MV-4-11 (cell line): Measurements from ENCODE around the gene RUNX3.
"Not testable (repeated sequence)": the region's sequence is repeated elsewhere in the genome, so short reads cannot be mapped to it uniquely, and the experiment has no call there.

ENCODE experiments used
- DNase-seq: peaks from one replicate; lab custom pipeline; 2025; lab: John Stamatoyannopoulos, UW

The RUNX3 gene

DNA sequence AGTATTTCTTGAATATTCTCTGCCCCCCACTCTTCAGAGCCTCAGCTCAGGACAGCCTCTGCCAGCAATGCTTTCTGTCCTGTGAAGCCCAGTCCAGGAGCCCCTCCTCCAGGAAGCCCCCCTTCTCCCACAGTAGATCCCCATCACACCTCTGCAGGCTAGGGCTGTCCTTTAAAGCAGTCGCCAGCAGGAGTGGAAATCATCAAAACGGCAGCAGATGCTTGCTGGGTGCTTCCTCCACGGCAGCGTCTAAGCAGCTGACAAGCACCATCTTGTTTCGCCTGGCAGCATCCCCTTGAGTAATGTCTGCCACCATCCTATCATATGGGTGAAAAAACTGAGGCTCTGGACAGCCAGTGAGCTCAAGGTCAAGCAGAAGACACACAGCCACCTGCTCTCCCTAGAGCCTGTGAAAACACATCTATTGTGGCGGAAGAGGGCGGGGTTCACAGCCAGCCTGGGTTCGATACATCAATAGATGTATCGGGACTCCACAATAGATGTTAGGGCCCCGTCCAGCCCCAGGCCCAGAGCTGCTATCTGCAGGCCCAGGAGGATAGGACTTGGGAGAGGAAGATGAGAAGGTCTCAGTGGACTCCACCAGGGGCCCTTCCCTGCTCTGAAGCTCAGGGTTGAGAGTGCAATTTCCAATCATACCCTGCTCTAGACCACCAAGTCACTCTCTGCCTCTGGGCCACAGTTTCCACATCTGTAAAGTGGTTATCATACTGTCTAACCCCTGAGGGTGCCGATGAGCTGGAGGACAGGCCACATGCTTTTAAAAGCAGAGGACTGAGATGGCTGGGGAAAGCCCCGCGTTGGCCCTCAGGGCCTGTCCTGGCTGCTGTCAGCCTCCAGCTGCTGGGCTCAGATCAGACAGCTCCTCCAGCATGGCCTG is 17.5 kb downstream of the RUNX3 start:
- DNase-seq: no peak

DNA sequence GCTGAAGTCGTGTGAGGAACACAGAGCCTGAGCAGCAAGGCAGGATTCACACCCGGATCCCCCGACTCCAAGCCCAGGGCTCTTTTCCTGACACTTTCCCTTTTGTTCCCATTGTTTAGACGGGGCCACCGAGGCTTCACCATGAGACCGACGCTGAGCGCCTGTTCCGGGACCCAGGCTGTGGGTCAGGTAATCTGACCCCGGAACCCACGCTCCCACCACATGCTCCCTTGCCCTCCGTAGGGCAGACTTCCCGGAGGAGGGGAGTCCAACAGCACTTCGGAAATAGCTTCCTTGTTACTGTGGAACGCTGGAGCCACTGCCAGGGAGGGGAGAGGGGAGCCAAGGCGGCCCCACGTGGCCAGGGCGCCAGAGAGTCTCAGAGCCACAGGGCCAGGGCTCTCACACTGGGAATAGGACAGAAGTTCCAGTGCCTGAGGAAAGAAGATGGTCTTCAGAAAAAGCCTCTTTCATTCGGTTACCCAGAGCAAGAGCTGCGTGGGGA is 18.4 kb downstream of the RUNX3 start:
- DNase-seq: no peak

DNA sequence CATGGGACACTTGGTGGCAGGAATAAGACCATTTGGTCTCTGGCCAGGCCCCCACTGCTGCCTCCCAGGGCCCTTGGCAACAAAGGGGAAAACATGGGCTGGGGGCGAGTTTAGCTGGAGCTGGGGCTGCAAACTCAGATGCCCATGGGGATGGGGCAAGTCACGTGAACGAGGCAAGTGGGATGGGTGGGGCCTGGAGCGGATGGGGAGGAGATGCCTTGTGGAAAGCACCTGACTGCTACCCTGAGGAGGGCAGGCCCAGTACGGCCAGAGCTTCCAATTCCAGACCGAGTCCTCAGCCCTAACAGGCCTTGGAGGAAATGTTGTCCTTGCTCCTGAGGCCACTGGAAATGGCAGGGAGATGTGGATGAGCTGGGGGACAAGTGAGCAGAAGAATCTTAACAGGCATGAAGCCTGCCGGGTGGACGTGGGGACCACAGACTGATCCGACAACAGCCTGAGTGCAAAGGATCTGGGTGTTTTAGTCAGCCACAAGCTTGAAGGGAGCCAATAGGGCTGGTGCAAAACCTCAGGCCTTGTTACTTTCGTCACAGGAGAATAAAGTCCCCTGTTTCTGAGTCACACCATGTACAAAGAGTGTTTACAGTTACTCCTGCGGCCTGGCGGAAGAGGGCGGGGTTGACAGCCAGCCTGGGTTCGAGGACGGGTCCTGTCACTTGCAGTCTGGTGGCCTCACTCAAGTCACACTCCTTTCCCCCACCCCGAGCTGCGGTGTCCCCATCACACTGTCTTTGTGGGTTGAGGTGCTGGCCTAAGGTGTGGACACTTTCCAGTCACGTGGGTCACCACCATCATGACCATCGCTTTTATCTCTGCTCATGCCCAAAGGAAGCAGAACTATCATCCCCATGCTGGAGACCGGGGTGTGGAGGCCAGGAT is 19.1 kb downstream of the RUNX3 start:
- peak; percentile 95 for DNase-seq

DNA sequence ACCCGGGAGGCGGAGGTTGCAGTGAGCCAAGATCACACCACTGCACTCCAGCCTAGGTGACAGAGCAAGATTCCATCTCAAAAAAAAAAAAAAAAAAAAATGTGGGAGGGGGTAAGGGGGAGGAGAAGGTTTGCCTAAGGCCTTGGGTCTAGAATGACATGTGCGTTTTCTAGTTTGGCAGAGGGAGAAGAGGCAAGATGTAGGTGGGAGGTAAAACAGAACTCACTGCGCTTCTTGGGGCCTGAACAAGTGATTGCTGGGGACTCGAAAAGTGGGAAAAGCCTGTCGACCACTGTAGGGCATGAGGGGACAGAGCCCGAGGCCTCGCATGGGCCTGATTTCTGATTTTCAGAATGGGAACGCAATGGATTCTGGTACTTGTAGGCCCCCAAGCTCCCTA is 19.9 kb downstream of the RUNX3 start:
- DNase-seq: no peak

DNA sequence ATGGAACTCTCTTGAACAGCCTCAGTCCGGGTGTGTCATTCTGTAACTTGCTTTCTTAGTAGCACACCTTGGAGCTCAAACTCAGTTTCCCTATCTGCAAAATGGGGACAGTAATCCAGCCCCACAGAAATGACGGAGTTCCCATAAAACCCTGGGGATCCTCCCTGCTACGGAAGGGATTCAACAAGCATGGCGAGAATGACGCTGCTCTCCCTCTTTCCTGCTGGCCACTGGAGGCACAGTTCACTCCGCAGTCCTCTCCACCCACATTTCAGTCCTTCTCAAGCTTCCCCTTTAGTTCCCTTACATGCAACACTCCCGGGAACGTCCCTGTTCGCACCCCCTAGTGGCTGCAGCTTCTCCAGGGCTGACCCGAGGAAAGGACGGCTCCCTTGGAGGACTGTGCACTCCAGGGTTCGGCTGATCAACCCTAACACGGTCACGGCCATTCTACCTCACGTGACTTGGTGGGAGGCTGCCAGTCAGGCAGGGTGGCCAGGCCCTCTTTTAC is 20.6 kb downstream of the RUNX3 start:
- DNase-seq: no peak

DNA sequence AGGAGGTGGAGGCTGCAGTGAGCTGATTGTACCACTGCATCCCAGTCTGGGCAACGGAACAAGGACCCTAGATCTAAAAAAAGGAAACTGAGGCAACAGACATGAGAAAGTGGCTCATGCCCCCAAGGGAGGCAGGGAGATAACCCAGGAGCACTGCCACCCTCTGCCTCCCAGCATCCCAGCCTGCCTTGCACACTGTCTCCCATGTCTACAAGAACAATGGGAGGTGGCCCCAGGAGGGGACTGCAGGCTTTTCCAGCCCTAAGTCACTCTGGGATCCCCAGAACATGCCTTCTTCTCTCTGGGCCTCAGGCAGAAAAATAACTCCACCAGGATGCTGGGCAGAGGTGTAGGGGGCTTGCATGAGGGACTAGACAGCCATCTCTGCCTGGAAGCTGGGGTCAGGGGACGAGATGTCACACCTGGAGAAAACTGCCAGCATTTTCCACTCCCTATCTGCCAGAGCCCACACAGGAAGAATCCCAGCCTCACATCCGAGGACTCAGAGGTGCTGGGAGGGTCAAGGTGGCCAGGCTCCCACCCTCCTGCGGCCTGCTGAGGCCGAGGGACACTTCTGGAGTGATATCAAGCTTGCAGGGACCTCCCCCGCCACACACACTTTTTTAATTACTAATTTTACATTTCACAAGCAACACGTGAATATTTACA is 21.4 kb downstream of the RUNX3 start:
- no peak for DNase-seq

DNA sequence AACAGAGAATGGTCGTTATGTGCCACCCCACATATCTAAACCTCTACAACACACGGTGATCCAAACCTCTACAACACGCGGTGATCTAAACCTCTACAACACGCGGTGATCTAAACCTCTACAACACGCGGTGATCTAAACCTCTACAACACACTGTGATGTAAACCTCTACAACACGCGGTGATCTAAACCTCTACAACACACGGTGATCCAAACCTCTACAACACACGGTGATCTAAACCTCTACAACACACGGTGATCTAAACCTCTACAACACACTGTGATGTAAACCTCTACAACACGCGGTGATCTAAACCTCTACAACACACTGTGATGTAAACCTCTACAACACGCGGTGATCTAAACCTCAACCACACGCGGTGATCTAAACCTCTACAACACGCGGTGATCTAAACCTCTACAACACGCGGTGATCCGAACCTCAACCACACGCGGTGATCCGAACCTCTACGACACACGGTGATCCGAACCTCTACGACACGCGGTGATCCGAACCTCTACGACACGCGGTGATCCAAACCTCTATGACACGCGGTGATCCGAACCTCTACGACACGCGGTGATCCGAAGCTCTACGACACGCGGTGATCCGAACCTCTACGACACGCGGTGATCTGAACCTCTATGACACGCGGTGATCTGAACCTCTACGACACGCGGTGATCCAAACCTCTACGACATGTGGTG is 22.3 kb downstream of the RUNX3 start:
- DNase-seq: not testable (repeated sequence)

DNA sequence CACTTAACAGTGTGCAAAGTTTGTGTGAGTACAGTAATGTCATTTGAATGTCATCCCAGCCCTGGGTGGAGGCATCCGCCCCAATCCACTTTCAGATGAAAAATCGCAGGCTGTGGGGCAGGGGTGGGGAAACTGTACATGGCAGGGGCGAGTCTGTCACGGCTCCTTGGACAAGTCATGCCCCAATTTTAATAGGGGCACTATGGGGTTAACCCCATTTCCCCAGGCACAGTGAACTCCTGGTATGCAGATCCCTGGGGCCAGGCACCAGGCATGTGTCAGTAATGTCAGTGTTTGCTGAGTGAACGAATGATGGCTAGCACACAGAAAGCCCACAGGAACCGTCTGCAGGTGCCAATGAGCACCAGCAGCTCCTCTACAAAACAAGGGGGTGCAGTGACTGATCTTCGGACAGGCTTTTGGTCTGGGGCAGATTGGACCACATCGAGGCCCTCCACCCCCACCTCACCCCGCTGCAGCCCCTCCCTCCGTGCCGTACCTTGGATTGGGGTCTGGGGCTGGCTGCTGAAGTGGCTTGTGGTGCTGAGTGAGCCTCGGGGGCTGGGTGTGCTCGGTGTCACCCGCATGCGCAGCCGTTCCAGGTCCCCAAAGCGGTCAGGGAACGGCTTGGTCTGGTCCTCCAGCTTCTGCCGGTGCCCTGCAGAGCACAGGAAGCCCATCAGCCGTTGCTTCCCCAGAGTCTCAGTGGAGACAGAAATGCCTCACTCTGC is 23.2 kb downstream of the RUNX3 start:
- no peak for DNase-seq

DNA sequence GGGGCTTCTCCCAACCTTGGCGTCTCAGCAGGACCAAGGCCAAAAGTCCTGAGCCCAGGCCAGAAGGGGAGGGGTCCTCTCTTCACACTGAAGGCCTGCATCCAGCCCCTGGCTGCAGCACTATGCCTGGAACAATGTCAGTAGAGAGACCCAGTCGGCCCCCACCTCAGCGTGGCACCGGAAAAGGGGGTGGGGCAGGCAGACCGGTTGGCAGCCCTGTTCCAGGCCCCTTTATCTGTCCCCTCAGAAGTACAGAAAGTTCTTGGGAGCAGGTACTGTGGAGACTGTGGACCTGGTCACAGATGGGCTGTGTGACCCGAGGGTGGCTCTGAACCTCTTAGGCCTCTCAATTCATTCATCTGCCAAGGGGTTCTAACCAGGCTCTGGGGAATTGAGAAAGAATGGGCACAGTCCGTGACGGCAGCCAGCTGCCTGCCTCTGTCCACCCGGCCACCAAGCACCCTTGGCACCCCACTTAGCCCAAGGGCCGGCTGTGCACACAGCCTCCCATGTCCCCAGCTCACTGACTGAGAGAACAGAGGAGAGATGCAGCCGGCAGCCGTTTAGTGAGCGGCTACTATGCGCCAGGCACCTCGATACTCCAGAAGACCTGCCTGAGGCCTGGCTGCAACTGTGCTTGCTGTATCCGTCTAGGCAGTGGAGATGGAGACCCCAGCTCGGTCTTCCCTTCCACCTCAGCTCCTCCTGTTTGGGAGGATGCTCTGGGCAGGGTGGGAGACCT is 23.9 kb downstream of the RUNX3 start:
- DNase-seq: no peak

DNA sequence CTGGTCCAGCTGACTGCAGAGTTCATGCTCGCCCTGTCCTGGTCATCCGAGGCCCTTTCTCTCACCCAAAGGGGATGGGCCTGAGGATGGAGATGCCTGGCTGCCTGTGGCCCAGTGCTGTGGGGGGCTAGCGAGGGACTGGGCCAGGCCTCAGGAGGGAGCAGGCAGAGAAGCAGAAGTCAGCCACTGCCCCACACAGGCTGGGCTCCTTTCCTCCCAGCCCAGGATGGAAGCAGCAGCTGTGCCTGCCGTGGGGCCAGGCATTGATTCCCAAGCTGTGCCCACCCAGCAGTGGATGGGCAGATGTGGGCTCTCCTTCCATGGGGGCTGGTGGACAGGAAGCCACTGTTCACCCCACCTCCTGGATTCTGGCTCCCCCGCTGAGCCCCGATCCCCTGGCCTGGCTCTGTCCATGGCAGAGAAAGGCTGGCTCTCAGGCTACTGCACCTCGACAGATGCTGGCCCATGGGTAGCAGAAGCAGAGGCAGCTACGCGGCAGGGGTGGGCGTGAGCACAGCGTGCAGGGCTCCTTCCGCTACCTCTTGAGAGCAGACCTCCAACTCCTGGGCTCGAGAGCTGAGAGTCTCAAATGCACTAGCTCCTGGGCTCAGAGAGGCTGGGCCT is 24.6 kb downstream of the RUNX3 start:
- no peak for DNase-seq

DNA sequence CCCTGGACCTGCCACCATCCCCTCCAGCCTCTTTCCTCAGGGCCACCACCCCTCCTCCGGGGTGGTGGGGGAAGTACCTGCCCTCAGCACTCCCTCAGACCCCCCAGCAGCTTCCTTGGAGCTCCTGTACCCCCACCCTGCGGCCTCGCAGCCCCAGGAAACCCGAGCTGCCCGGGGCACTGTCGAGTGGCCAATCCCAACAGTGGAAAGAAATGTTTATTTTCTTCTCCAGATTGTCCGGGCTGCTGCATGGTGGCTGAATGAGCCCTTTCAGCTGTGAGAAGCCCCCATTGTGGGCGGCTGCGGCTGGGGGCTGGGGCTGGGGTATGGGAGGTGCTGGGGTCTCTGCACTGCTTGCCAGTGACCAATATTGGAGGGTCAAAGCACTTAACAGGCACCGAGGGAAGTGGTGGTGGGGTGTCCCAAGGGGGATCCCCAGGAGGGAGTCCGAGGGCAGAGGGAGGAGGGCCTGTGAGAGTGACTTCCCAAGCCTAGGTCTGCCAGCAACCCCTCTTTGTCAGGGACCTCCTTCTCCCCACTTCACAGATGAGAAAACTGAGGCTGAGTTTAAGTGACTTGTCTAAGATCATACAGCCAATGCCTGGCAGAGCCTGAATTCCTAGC is 25.2 kb downstream of the RUNX3 start:
- no peak for DNase-seq

DNA sequence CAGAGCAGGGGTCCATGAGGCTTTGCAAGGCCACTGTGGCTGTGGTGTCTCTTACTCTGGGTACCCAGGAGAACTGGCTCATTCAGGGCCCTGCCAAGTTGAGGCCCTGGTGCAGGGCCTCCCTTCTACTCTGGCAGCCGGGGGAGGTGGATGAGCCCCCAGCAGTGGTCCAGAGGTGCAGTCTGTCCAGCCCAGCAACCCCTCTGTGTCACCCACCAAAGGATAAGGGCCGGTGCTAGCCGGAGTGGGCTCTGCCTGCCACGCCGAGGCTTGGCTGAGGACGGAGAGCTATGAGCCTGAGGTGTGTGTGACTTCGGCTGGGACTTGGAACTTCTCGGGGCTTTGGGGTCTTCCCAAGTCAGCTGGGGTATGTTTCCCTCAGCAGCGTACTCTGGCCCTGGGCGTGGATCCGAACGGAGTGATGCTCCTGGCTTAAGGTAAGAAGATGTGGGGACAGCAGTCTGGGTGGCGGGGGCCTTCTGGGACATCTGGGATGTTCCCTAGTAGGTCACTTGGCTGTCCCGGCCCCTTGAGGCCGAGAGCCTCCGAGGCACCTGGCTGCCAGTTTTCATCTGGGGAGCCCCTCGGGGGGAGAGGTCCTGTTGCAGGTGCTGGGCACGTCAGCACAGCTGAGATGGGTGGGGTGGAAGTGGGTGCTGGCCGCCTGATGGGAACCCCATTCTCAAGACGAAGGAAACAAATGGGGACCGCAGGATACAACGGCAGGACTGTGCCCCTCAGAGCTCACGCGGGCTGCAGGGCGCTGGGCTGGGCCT is 25.9 kb downstream of the RUNX3 start:
- no peak for DNase-seq

DNA sequence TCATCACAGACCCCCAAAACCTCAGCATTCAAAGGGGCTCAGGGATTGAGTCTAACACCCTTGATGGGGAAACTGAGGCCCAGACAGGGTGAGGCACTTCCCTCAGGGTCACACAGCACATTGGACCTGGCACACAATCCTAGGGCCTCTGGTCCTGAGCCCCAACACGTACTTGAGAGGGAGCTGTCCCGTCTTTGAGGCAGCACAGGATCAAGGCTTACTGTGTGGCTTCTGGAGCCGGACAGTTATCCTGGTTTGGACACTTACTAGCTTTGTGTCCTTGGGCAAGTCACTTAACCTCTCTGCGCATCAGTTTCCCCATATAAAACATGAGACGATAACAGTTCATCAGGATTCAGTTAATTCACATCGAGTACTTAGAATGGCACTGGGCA is 26.5 kb downstream of the RUNX3 start:
- no peak for DNase-seq

DNA sequence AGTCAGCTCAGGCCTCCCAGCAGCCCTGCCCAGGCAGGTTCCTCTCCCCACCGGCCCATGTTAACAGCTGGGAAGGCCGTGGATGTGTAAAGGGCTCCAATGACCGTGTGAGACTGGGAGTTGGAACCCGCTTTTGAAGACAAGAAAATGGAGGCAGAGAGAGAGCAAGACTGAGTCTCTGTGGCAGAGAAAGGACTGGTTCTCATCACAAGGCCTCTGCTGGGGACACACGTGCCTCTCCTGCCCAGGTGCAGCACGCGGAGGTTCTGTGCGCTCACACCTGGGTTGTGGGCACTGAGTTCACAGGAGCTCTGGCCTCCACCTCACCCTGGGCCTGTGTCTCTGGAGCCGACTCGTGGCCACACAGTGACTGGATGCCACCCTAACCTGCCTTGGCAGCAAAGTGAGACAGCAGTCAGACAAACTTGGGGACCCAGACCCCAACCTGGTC is 27.0 kb downstream of the RUNX3 start:
- DNase-seq: no peak

DNA sequence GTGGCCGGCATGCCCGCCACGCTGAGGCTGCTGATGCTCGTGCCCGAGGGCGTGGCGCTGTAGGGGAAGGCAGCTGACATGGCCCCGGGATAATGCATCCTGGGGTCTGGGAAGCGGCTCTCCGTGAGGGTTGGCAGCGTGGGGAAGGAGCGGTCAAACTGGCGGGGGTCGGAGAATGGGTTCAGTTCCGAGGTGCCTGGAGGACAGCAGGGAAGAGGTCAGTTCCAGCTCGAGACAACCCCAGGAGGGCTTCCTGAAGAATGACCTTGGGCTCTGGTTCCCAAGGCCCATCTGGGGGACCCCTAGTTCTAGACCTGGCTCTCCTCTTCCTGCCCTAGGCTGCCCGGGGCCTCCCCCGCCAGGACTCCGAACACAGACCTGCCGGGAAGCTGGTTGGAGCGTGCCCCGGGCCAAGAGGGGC is 27.6 kb downstream of the RUNX3 start:
- no peak for DNase-seq

DNA sequence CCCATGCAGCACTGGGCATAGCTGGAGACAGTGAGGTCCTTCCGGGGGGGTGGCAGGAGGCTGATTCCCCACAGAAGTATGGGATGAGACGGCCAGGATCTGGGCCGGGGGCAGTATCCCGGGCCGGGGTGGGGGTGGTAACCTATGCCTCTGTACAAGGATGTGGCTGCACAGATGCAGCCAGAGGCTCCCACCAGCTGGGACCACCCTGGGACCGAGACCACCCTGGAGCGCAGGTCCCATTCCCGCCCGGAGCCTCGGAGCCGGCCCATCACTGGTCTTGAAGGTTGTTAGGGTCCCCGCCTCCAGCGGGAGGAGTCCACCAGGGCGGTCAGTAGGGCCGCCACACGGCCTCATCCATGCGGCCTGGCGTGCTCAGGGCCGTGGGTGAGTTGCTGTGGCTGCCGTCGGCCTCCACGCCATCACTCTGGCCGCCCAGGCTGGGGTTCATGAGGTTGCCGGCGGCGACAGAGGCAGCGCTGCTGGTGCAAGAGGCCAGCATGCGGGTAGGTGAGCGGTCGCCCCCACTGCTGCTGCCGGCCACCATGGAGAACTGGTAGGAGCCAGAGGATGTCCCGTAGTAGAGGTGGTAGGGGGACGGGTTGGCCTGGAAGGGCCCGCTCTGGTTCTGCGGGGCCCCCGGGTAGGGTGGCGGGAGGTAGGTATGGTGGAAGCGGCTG is 28.1 kb downstream of the RUNX3 start:
- no peak for DNase-seq

DNA sequence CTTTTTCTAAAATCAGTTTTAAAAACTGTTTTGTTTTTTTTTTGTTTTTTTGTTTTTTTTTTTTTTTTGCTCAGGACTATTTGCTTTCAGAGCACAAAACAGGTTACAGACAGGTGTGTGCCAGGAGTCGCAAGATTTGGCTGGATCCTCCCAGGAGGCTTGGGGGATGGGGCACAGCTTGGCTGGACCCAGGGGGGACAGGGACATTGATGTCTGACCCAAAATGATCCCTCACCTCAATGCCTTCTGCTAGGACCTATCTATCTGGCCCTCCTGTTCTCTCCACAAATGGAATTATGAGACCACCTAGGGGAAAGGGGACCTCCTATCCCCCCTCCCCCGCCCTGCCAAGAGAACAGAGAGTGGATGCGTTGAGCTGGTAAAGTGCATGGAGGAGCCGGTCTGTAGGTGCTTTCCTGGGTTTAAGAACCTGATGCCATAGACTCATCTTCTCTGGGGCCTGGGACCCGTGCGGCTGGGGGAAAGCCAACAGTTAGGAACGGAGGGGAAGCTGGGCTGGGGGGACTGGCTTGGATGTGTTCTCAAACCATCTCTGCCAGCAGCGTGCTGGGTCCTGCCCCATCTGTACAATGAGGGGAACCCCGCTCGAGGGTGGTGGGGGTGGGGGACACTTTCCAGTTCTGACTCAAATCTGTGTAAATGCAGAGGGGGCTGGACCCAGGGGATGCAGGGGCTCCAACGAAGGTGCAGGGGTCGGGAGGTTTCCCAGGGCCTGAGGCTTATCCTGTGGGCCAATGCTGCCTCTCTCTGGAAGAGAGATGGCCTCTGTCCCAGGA is 28.9 kb downstream of the RUNX3 start:
- no peak for DNase-seq
